NCI-H2227 (cell line): ENCODE results near the gene PLEKHM1.

ENCODE experiments used
- DNase-seq: peaks from one replicate; lab custom pipeline; 2025; ENCODE audit not compliant: unreplicated experiment; lab: John Stamatoyannopoulos, UW

Gene PLEKHM1

GRCh38 chr17:45402916-45403315 lies 87.6 kb downstream of the PLEKHM1 start:
- DNase-seq, result no peak

GRCh38 chr17:45398800-45399199 lies 91.7 kb downstream of the PLEKHM1 start:
- no peak for DNase-seq

GRCh38 chr17:45397796-45398195 lies 92.7 kb downstream of the PLEKHM1 start:
- no peak for DNase-seq

GRCh38 chr17:45396496-45397205 lies 93.9 kb downstream of the PLEKHM1 start:
- DNase-seq, result no peak

GRCh38 chr17:45395569-45396415 lies 94.7 kb downstream of the PLEKHM1 start:
- DNase-seq, result no peak

- no peak for DNase-seq
These were observed 95.5 kb downstream of the PLEKHM1 start for GRCh38 chr17:45394913-45395568.

GRCh38 chr17:45394564-45394912 lies 96.0 kb downstream of the PLEKHM1 start:
- no peak for DNase-seq

- DNase-seq, result no peak
These were observed 96.4 kb downstream of the PLEKHM1 start for GRCh38 chr17:45394091-45394490.

GRCh38 chr17:45393411-45393810 lies 97.1 kb downstream of the PLEKHM1 start:
- no peak for DNase-seq

- DNase-seq, result no peak
These were observed 98.6 kb downstream of the PLEKHM1 start for GRCh38 chr17:45391918-45392317.

- no peak for DNase-seq
These were observed 99.2 kb downstream of the PLEKHM1 start for GRCh38 chr17:45391291-45391690.

- DNase-seq, result no peak
These were observed 101.2 kb downstream of the PLEKHM1 start for GRCh38 chr17:45389354-45389753.

GRCh38 chr17:45388604-45389325 lies 101.8 kb downstream of the PLEKHM1 start:
- DNase-seq, result no peak

- no peak for DNase-seq
These were observed 102.8 kb downstream of the PLEKHM1 start for GRCh38 chr17:45387739-45388138.

GRCh38 chr17:45386178-45386577 lies 104.3 kb downstream of the PLEKHM1 start:
- no peak for DNase-seq
